H1 (cell line): Measurements from ENCODE around the gene SPATA33. TPM values are rescaled to one million over a fixed set of nuclear protein-coding genes. Genes with fewer than 3 reads are reported as not detected.

Experiments used
- CTCF ChIA-PET: fragments of 300-600 bp; sonication (Branson Sonifier 250); formaldehyde crosslinking; loops from one replicate; lab custom pipeline; 2021; ENCODE audit not compliant: partially characterized antibody; lab: Charles Lee
- POLR2A ChIA-PET: fragments of 300-600 bp; sonication (Branson Sonifier 250); formaldehyde crosslinking; loops from one replicate; lab custom pipeline; 2021; ENCODE audit warnings: inconsistent platforms; ENCODE audit not compliant: partially characterized antibody; lab: Charles Lee
- DNase-seq, 2 experiments: peaks; one replicate each; pipeline versions ENCODE4 v3.0.0 to v3.0.0-alpha.2; 2010 to 2022; ENCODE audit warnings: low spot score in 2 of 2, low read depth in 1 of 2, mixed read lengths in 1 of 2
- FAIRE-seq: peaks from 2 replicates; lab custom pipeline; 2011; peaks lifted over from hg19 to GRCh38; lab: Jason Lieb, UNC
- H2AFZ ChIP-seq: 2 replicates; pipeline ENCODE4 v1.8.1; 2012; ENCODE audit warnings: low read length, inconsistent platforms
- H2AK5ac ChIP-seq: 2 replicates; pipeline ENCODE4 v1.6.1; 2013; ENCODE audit warnings: low read depth, low read length
- H2BK120ac ChIP-seq: replicated peaks from 2 replicates; pipeline ENCODE3; 2013; ENCODE audit warnings: low read depth, low read length, inconsistent platforms
- H2BK12ac ChIP-seq: 2 replicates; pipeline ENCODE4 v1.6.1; 2013; ENCODE audit warnings: low read depth, low read length
- H2BK15ac ChIP-seq: 2 replicates; pipeline ENCODE4 v1.6.1; 2013; ENCODE audit warnings: low read length
- H2BK20ac ChIP-seq: 2 replicates; pipeline ENCODE4 v1.6.1; 2013; ENCODE audit warnings: low read length
- H2BK5ac ChIP-seq: 2 replicates; pipeline ENCODE4 v1.6.1; 2013; ENCODE audit warnings: low read depth, low read length
- H3K14ac ChIP-seq: 2 replicates; pipeline ENCODE4 v1.6.1; 2013; ENCODE audit warnings: inconsistent platforms; ENCODE audit not compliant: insufficient read length
- H3K18ac ChIP-seq: 2 replicates; pipeline ENCODE4 v1.6.1; 2013; ENCODE audit warnings: low read length; ENCODE audit errors: extremely low read depth
- H3K23ac ChIP-seq: 2 replicates; pipeline ENCODE4 v1.6.1; 2013; ENCODE audit warnings: inconsistent platforms; ENCODE audit not compliant: insufficient read length
- H3K23me2 ChIP-seq: 2 replicates; pipeline ENCODE4 v1.6.1; 2013; ENCODE audit warnings: low read depth, low read length
- H3K27ac ChIP-seq: 2 replicates; pipeline ENCODE4 v1.6.1; 2011; ENCODE audit warnings: low read depth, low read length, inconsistent platforms
- H3K27me3 ChIP-seq, 4 experiments: replicated peaks in 1 of 4; 1 replicate in 1 of 4; 2 replicates in 3 of 4; pipeline versions ENCODE4 v1.6.1 to v1.8.1; 2011 to 2013; ENCODE audit warnings: low read length in 3 of 4, mild to moderate bottlenecking in 3 of 4, inconsistent platforms in 2 of 4, mixed read lengths in 2 of 4, moderate library complexity in 1 of 4; ENCODE audit not compliant: control insufficient read depth in 3 of 4, insufficient read depth in 3 of 4; ENCODE audit errors: extremely low read depth in 1 of 4
- H3K36me3 ChIP-seq, 4 experiments: 2 replicates each; pipeline versions ENCODE4 v1.6.1 to v1.8.1; 2011 to 2013; ENCODE audit warnings: mild to moderate bottlenecking in 4 of 4, low read length in 3 of 4, moderate library complexity in 2 of 4, control low read depth in 1 of 4, inconsistent platforms in 1 of 4; ENCODE audit not compliant: insufficient read depth in 4 of 4, control insufficient read depth in 2 of 4
- H3K4ac ChIP-seq: replicated peaks from 2 replicates; pipeline ENCODE3; 2013; ENCODE audit warnings: low read length, low read depth, mixed read lengths, inconsistent platforms; ENCODE audit not compliant: insufficient read length
- H3K4me1 ChIP-seq, 4 experiments: replicated peaks in 1 of 4; 1 replicate in 1 of 4; 2 replicates in 3 of 4; pipeline versions ENCODE4 v1.6.1 to v1.8.1; 2011 to 2013; ENCODE audit warnings: low read length in 3 of 4, inconsistent platforms in 2 of 4, mixed read lengths in 1 of 4; ENCODE audit not compliant: insufficient read depth in 4 of 4, control insufficient read depth in 3 of 4
- H3K4me2 ChIP-seq, 2 experiments: 2 replicates each; pipeline versions ENCODE4 v1.6.1 to v1.8.1; 2011 to 2013; ENCODE audit warnings: low read depth in 2 of 2, low read length in 2 of 2, control low read depth in 1 of 2, inconsistent platforms in 1 of 2, mild to moderate bottlenecking in 1 of 2; ENCODE audit not compliant: insufficient read depth in 1 of 2
- H3K4me3 ChIP-seq, 4 experiments: fragments of 200-600, 300-600 bp in 1 of 4; sonication (generic), shearing (Covaris generic), sonication (Bioruptor Twin) in 1 of 4; 2 replicates each; pipeline versions ENCODE4 v1.5.1 to v1.8.1; 2011 to 2016; ENCODE audit warnings: low read length in 4 of 4, low read depth in 3 of 4, control low read depth in 2 of 4, inconsistent platforms in 2 of 4, mild to moderate bottlenecking in 2 of 4, mixed read lengths in 1 of 4, moderate library complexity in 1 of 4; ENCODE audit not compliant: insufficient read depth in 2 of 4; ENCODE audit errors: extremely low read depth in 1 of 4
- H3K56ac ChIP-seq: replicated peaks from 2 replicates; pipeline ENCODE3; 2013; ENCODE audit warnings: low read depth, mild to moderate bottlenecking, mixed read lengths, low read length, inconsistent platforms; ENCODE audit not compliant: insufficient read length
- H3K79me1 ChIP-seq: 2 replicates; pipeline ENCODE4 v1.6.1; 2013; ENCODE audit warnings: low read depth, low read length, control low read depth
- H3K79me2 ChIP-seq, 2 experiments: 2 replicates each; pipeline versions ENCODE4 v1.6.1 to v1.8.1; 2012 to 2013; ENCODE audit warnings: low read length in 2 of 2, mild to moderate bottlenecking in 2 of 2, inconsistent platforms in 1 of 2; ENCODE audit not compliant: insufficient read depth in 2 of 2, control insufficient read depth in 1 of 2
- H3K9ac ChIP-seq, 4 experiments: replicated peaks in 1 of 4; 1 replicate in 1 of 4; 2 replicates in 3 of 4; pipeline versions ENCODE4 v1.6.1 to v1.8.1; 2011 to 2013; ENCODE audit warnings: low read depth in 3 of 4, low read length in 3 of 4, control low read depth in 2 of 4, mild to moderate bottlenecking in 2 of 4, moderate library complexity in 2 of 4, inconsistent platforms in 1 of 4; ENCODE audit errors: extremely low read depth in 1 of 4
- H3K9me3 ChIP-seq, 2 experiments: 2 replicates each; pipeline versions ENCODE4 v1.6.1 to v1.8.1; 2012 to 2013; ENCODE audit warnings: mild to moderate bottlenecking in 2 of 2, moderate library complexity in 2 of 2, control low read depth in 1 of 2, inconsistent platforms in 1 of 2, low read depth in 1 of 2, low read length in 1 of 2, mixed read lengths in 1 of 2; ENCODE audit not compliant: insufficient read depth in 2 of 2
- H4K20me1 ChIP-seq, 2 experiments: replicated peaks in 1 of 2; 2 replicates each; pipeline versions ENCODE3 to v1.8.1; 2011 to 2013; ENCODE audit warnings: inconsistent platforms in 2 of 2, low read length in 2 of 2, mild to moderate bottlenecking in 1 of 2; ENCODE audit not compliant: insufficient read depth in 2 of 2, control insufficient read depth in 1 of 2
- H4K5ac ChIP-seq: 2 replicates; pipeline ENCODE4 v1.6.1; 2013; ENCODE audit warnings: low read length, low read depth, mixed read lengths, inconsistent platforms; ENCODE audit not compliant: insufficient read length
- H4K8ac ChIP-seq: 2 replicates; pipeline ENCODE4 v1.8.0; 2013; ENCODE audit warnings: mild to moderate bottlenecking, moderate library complexity, low read length, inconsistent platforms; ENCODE audit not compliant: insufficient read depth; ENCODE audit errors: extremely low read depth
- H4K91ac ChIP-seq: replicated peaks from 2 replicates; pipeline ENCODE3; 2013; ENCODE audit warnings: low read length, mixed read lengths, inconsistent platforms; ENCODE audit not compliant: insufficient read length
- EGR1 ChIP-seq: IDR thresholded peaks from 2 replicates; pipeline ENCODE4 v1.6.1; 2011; ENCODE audit warnings: low read depth, low read length, borderline replicate concordance
- HDAC2 ChIP-seq, 2 experiments: fragments of 300-600 bp in 1 of 2; sonication (generic) in 1 of 2; IDR thresholded peaks; 2 replicates each; pipeline ENCODE4 v1.6.1; 2011 to 2012; ENCODE audit warnings: low read depth in 2 of 2, low read length in 2 of 2, mild to moderate bottlenecking in 2 of 2, moderate library complexity in 2 of 2, borderline replicate concordance in 1 of 2, inconsistent platforms in 1 of 2
- JUND ChIP-seq: IDR thresholded peaks from 2 replicates; pipeline ENCODE4 v1.6.1; 2011; ENCODE audit warnings: mild to moderate bottlenecking, improper control_type of control experiment, low read length
- RNF2 ChIP-seq: fragments of 200-900, 300-1000 bp; sonication (generic); IDR thresholded peaks from 2 replicates; pipeline ENCODE4 v1.7.1; 2016; ENCODE audit warnings: borderline replicate concordance, low read depth, mild to moderate bottlenecking, antibody characterized with exemption, low read length; ENCODE audit not compliant: poor library complexity, severe bottlenecking; ENCODE audit errors: missing control alignments
- SIN3A ChIP-seq, 2 experiments: IDR thresholded peaks in 1 of 2; conservative IDR thresholded peaks in 1 of 2; 2 replicates each; pipeline ENCODE4 v1.6.1; 2011 to 2012; ENCODE audit warnings: low read length in 2 of 2, improper control_type of control experiment in 1 of 2, low read depth in 1 of 2, mild to moderate bottlenecking in 1 of 2
- WGBS, 2 experiments: shearing (Covaris generic) in 1 of 2; methylation state at CpG; one replicate each; pipeline versions ENCODE4 v1.1.6 to v1.1.7; 2013 to 2015; ENCODE audit warnings: low lambda C conversion rate in 2 of 2, mixed read lengths in 2 of 2, inconsistent platforms in 1 of 2, low coverage in 1 of 2, missing lambda C conversion rate in 1 of 2; ENCODE audit not compliant: insufficient replicate concordance in 2 of 2, insufficient coverage in 1 of 2, insufficient read length in 1 of 2; ENCODE audit errors: extremely low coverage in 1 of 2, missing lambda C conversion rate in 1 of 2; 5-methylcytosine and 5-hydroxymethylcytosine counted together
- polyA plus RNA-seq, 7 experiments: library from polyadenylated mRNA; depleted of rRNA in 3 of 7; stranded (reverse) in 5 of 7; unstranded in 2 of 7; fragments of >200 nt in 5 of 7; fragments of 200-250 nt in 2 of 7; gene quantifications; 1 replicate in 5 of 7; 2 replicates in 1 of 7; 4 replicates in 1 of 7; pipeline versions ENCODE4 v1.2.1 to v1.2.3, GENCODE V29; 2011 to 2013; ENCODE audit warnings: missing spikeins in 2 of 7, mixed read lengths in 2 of 7
- total RNA-seq: library from RNA; stranded (reverse); fragmentation: NEBNext Ultra II Directional; extraction: Animal tissue kit (Norgen Biotek cat#: 25700); gene quantifications from 2 replicates; pipeline ENCODE4 v1.2.1, GENCODE V29; 2021
- TF ChIP-seq, protein P1 (sequence below): IDR thresholded peaks from 2 replicates; pipeline ENCODE4 v1.6.1; 2012; ENCODE audit warnings: inconsistent platforms

The SPATA33 gene
- total and polyA plus RNA-seq, 2 of the 8 experiments (the other 6 are each of a cell fraction or from before 2014, with no cell fraction given), result 5.4 to 16.9 TPM

DNA sequence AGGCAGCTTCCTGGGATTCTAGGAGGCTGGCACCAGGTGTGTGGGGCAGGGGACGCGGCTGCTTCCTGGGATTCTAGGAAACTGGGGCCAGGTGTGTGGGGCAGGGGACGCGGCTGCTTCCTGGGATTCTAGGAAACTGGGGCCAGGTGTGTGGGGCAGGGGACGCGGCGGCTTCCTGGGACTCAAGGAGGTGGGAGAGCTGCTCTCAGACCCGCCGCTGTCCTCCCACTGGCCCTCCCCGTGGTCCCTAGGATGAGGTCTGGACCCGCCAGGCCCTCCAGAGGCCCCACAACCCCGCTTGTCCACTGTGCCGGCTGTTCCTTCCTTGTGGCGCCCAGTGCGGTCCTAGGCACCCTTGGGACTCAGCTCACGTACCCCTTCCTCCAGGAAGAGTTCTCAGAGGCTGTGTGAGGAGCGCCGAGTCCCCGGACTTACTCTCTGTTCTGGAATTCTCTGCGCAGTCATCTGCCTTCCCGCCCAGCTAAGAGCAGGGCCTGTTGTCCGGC lies 43.6 kb upstream of the SPATA33 start:
- Histone ChIP-seq H3K79me1 (no peaks in the 10 kb centered on the region; the same call in 1 of the 2 replicates), H3K56ac (no peak overlapping the region), H3K9me3 (no peaks in the 10 kb centered on the region), H3K14ac (no peak overlapping the region), H3K23me2 (no peaks in the 10 kb centered on the region), H4K5ac (no peak overlapping the region), H3K36me3 (no peaks in the 10 kb centered on the region), H3K79me2 (no peaks in the 10 kb centered on the region), H3K4me2 (no peak overlapping the region), H3K4me1 (peaks cover 0 to 7% (median 2%) of the 10 kb centered on the region in 4 experiments; a peak in 3 of 7 replicates), H3K27ac (no peak overlapping the region), H2AFZ (no peak overlapping the region), H4K20me1 (no peaks in the 10 kb centered on the region), H2BK120ac (no peak overlapping the region), H2BK12ac (peak overlapping the region; percentile 75; the same call in 1 of the 2 replicates), H3K9ac (no peak overlapping the region), H3K4ac (peak overlapping the region; percentile 69), H3K4me3 (no peak overlapping the region), H3K18ac (no peak overlapping the region), H3K27me3 (no peaks in the 10 kb centered on the region; a peak in 2 of 7 replicates), H4K8ac (no peak overlapping the region), H3K23ac (no peak overlapping the region), H2BK15ac (no peak overlapping the region), H2AK5ac (no peak overlapping the region), H2BK20ac (no peak overlapping the region), H2BK5ac (no peak overlapping the region), H4K91ac (no peak overlapping the region)
- POLR2A ChIA-PET, result interaction anchor here (0.9 to 3.5 kb wide), 7 partner anchors 9 to 324 kb away, joined by 3 to 21 read pairs (median 5); no protein-coding TSS in a partner anchor
- DNase-seq, result no peak
- WGBS, 2 experiments, result 92% methylated on average over 22 of the region's 22 CpGs; no CpG with 5 or more reads in 1 of the 2 experiments
- TF ChIP-seq, protein P1, sequence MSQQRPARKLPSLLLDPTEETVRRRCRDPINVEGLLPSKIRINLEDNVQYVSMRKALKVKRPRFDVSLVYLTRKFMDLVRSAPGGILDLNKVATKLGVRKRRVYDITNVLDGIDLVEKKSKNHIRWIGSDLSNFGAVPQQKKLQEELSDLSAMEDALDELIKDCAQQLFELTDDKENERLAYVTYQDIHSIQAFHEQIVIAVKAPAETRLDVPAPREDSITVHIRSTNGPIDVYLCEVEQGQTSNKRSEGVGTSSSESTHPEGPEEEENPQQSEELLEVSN, result no peak
- TF ChIP-seq SIN3A (conservative IDR thresholded peaks at IDR 0.05 in 1 of 2, IDR thresholded peaks at IDR 0.05 in 1 of 2; ENCODE audit: low read depth in 1 of 2, low read length in 2 of 2), result no peak
- no peak for TF ChIP-seq HDAC2 (IDR thresholded peaks at IDR 0.05; ENCODE audit: borderline replicate concordance in 1 of 2, low read depth in 2 of 2, low read length in 2 of 2)
- TF ChIP-seq JUND, result no peak
- TF ChIP-seq EGR1, result no peak
- no peak for TF ChIP-seq RNF2
- FAIRE-seq, result no peak
- CTCF ChIA-PET, result interaction anchor here (0.6 to 5.1 kb wide), 11 partner anchors 13 to 87 kb away, joined by 3 to 56 read pairs (median 15); partner anchors contain the start of genes CPNE7 and SPATA2L
